Calu3 (cell line): ENCODE measurements around the gene CUBN. TPM values are rescaled to one million over a fixed set of nuclear protein-coding genes. Genes with fewer than 3 reads are reported as not detected.

Source experiments
- BruUV-seq: library from RNA; stranded (reverse); fragments of 400-500 nt; replicated peaks from 2 replicates; lab custom pipeline; 2021; lab: Mats Ljungman, UMichigan
- CTCF ChIA-PET: fragments of 300-600 bp; sonication (Branson Sonifier 250); formaldehyde crosslinking; loops from one replicate; lab custom pipeline; 2022; ENCODE audit warnings: antibody characterized with exemption; lab: Charles Lee
- DNase-seq: peaks from one replicate; pipeline ENCODE4 v3.0.0; 2022
- H3K27ac Mint-ChIP-seq: one replicate; pipeline ENCODE4 v1.8.0; 2022; ENCODE audit warnings: mixed read lengths; ENCODE audit not compliant: unreplicated experiment
- H3K27me3 Mint-ChIP-seq: one replicate; pipeline ENCODE4 v1.8.0; 2022; ENCODE audit warnings: mixed read lengths; ENCODE audit not compliant: unreplicated experiment
- H3K36me3 Mint-ChIP-seq: one replicate; pipeline ENCODE4 v1.8.0; 2022; ENCODE audit warnings: mild to moderate bottlenecking, moderate library complexity, mixed read lengths; ENCODE audit not compliant: insufficient read depth, unreplicated experiment
- H3K4me1 Mint-ChIP-seq: one replicate; pipeline ENCODE4 v1.8.0; 2022; ENCODE audit warnings: mild to moderate bottlenecking, low read depth, mixed read lengths; ENCODE audit not compliant: unreplicated experiment
- H3K4me3 Mint-ChIP-seq: one replicate; pipeline ENCODE4 v1.8.0; 2022; ENCODE audit warnings: mild to moderate bottlenecking, low read depth, moderate library complexity, mixed read lengths; ENCODE audit not compliant: unreplicated experiment
- H3K9me3 Mint-ChIP-seq: one replicate; pipeline ENCODE4 v1.8.0; 2022; ENCODE audit warnings: low read depth, mixed read lengths; ENCODE audit not compliant: unreplicated experiment
- intact Hi-C: fragments of 100-400 bp; cut with micrococcal nuclease; formaldehyde crosslinking; loops from one replicate; pipeline ENCODE4 v1.10.0; 2022; ENCODE audit not compliant: unreplicated experiment
- total RNA-seq: library from RNA; stranded (reverse); gene quantifications from 2 replicates; pipeline ENCODE4 v1.2.3, GENCODE V29; 2022
- TF ChIP-seq, protein P1 (sequence below): fragments of 200-600 bp; IDR thresholded peaks from one replicate; pipeline ENCODE4 v1.8.0; 2022; ENCODE audit warnings: antibody characterized with exemption; ENCODE audit not compliant: unreplicated experiment

Gene CUBN
- total RNA-seq, 1 experiment from 2014 or later, result 0.92 TPM

GRCh38 chr10:16987976-16988610 lies 141.5 kb downstream of the CUBN start:
- H3K27me3 Mint-ChIP-seq, result no peaks in the 10 kb centered on the region
- TF ChIP-seq, protein P1, sequence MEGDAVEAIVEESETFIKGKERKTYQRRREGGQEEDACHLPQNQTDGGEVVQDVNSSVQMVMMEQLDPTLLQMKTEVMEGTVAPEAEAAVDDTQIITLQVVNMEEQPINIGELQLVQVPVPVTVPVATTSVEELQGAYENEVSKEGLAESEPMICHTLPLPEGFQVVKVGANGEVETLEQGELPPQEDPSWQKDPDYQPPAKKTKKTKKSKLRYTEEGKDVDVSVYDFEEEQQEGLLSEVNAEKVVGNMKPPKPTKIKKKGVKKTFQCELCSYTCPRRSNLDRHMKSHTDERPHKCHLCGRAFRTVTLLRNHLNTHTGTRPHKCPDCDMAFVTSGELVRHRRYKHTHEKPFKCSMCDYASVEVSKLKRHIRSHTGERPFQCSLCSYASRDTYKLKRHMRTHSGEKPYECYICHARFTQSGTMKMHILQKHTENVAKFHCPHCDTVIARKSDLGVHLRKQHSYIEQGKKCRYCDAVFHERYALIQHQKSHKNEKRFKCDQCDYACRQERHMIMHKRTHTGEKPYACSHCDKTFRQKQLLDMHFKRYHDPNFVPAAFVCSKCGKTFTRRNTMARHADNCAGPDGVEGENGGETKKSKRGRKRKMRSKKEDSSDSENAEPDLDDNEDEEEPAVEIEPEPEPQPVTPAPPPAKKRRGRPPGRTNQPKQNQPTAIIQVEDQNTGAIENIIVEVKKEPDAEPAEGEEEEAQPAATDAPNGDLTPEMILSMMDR, result no peak
- intact Hi-C loops, result no loop called here
- peaks cover 6% of the 10 kb centered on the region for H3K4me1 Mint-ChIP-seq
- H3K27ac Mint-ChIP-seq, result no peak overlapping the region
- peaks cover 7% of the 10 kb centered on the region for H3K36me3 Mint-ChIP-seq
- no peak for DNase-seq
- BruUV-seq, result no TSS peak
- H3K4me3 Mint-ChIP-seq, result no peak overlapping the region
- H3K9me3 Mint-ChIP-seq, result no peaks in the 10 kb centered on the region
- CTCF ChIA-PET, result no interaction called here

- peaks cover 7% of the 10 kb centered on the region for H3K36me3 Mint-ChIP-seq
- H3K27ac Mint-ChIP-seq, result no peak overlapping the region
- intact Hi-C loops, result no loop called here
- no peak overlapping the region for H3K4me3 Mint-ChIP-seq
- BruUV-seq, result no TSS peak
- CTCF ChIA-PET, result no interaction called here
- peaks cover 6% of the 10 kb centered on the region for H3K4me1 Mint-ChIP-seq
- H3K27me3 Mint-ChIP-seq, result no peaks in the 10 kb centered on the region
- no peaks in the 10 kb centered on the region for H3K9me3 Mint-ChIP-seq
- TF ChIP-seq, protein P1, result no peak
- DNase-seq, result no peak
These were observed 142.4 kb downstream of the CUBN start for GRCh38 chr10:16987206-16987621.

DNA sequence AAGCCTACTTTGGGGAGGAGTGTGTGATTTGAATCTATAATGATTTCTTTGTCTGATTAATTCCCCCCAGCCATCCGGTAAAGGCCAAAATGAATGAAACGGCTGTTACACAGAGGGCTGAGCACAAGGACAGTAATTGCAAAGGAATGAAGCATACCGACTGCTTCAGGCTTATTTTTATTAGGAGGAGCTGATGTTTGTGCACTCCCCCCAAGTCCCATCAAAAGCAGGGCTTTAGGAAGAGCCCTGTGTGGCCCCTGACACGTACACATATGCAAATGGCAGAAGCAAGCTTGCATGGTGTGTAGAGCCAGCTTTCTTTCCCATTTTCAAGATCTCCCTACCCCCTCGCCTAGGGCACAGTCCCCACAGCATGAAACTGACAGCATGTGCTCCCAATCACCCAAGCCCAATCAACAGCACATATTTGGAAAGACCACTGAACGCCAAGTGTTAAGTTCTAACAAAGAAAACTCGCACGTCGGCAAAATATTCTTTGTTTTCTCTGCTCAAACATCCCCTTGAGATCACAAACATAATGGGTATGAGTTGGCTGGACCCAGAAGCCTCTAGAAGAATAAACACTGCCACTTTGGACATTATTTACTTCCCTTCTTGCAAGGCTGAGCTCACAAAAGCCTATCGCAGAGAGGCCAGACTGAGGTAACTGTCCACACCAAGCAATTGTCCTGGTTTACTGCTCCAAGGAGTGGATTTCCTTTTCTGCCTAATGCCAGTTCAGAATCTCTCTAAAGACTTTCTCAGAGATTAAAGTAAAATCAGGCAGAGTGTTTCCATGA lies 143.0 kb downstream of the CUBN start:
- peaks cover 7% of the 10 kb centered on the region for H3K36me3 Mint-ChIP-seq
- DNase-seq, result no peak
- no peak overlapping the region for H3K4me3 Mint-ChIP-seq
- H3K4me1 Mint-ChIP-seq, result peaks cover 6% of the 10 kb centered on the region
- intact Hi-C loops, result no loop called here
- BruUV-seq, result no TSS peak
- CTCF ChIA-PET, result interaction anchor here (0.5 kb wide), 1 partner anchor 189 kb away, joined by 3 read pairs; no protein-coding TSS in a partner anchor
- TF ChIP-seq, protein P1, result no peak
- H3K27me3 Mint-ChIP-seq, result no peaks in the 10 kb centered on the region
- H3K27ac Mint-ChIP-seq, result no peak overlapping the region
- no peaks in the 10 kb centered on the region for H3K9me3 Mint-ChIP-seq

DNA sequence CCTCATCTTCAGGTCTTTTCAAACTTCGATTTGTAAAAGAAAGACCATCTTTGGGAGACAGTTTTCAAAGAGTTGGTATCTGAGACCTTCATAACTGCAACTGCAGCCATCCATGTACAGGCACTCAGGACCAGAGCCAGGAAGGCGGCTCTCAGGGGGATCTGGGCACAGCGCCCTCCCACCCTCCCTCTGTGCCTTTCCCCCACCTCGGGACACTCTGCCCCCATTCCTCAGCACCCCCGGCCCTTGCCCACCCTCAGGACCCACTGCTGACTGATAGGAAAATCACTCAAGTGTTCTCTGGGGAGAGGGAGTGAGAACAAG lies 143.6 kb downstream of the CUBN start:
- Mint-ChIP-seq H3K4me1 (peaks cover 6% of the 10 kb centered on the region), H3K27ac (no peak overlapping the region)
- BruUV-seq, result no TSS peak

More for the DNA sequence above, 143.6 kb downstream of the CUBN start:
- DNase-seq, result no peak
- H3K9me3 Mint-ChIP-seq, result no peaks in the 10 kb centered on the region
- intact Hi-C loops, result no loop called here
- no peak overlapping the region for H3K4me3 Mint-ChIP-seq
- TF ChIP-seq, protein P1, result no peak
- CTCF ChIA-PET, result interaction anchor here (0.5 kb wide), 1 partner anchor 189 kb away, joined by 3 read pairs; no protein-coding TSS in a partner anchor
- peaks cover 7% of the 10 kb centered on the region for H3K36me3 Mint-ChIP-seq
- no peaks in the 10 kb centered on the region for H3K27me3 Mint-ChIP-seq
